PC-9 (cell line): ENCODE results near the gene HRH1. TPM values are rescaled to one million over a fixed set of nuclear protein-coding genes. Genes with fewer than 3 reads are reported as not detected.

Experiments used
- BruUV-seq: library from RNA; stranded (reverse); fragments of 400-500 nt; replicated peaks from 2 replicates; lab custom pipeline; 2021; lab: Mats Ljungman, UMichigan
- CTCF ChIA-PET: fragments of 300-600 bp; sonication (Branson Sonifier 250); formaldehyde crosslinking; loops from one replicate; lab custom pipeline; 2022; ENCODE audit warnings: antibody characterized with exemption; lab: Charles Lee
- POLR2A ChIA-PET: fragments of 300-600 bp; sonication (Branson Sonifier 250); formaldehyde crosslinking; loops from one replicate; lab custom pipeline; 2022; ENCODE audit warnings: antibody characterized with exemption; ENCODE audit not compliant: unreplicated experiment; lab: Charles Lee
- DNase-seq, 2 experiments: peaks; one replicate each; pipeline versions ENCODE4 v3.0.0 to v3.0.0-alpha.2; 2015 to 2022; ENCODE audit warnings: mixed read lengths in 1 of 2
- H2AFZ ChIP-seq: fragments of 200-600 bp; sonication (generic); 2 replicates; pipeline ENCODE4 v1.8.1; 2017; ENCODE audit warnings: antibody characterized with exemption
- H3F3A ChIP-seq: fragments of 200-600 bp; sonication (generic); 2 replicates; pipeline ENCODE4 v1.8.1; 2017; ENCODE audit warnings: antibody characterized with exemption, mild to moderate bottlenecking, low read depth; ENCODE audit not compliant: insufficient read depth
- H3K27ac ChIP-seq: fragments of 200-600 bp; sonication (generic); 2 replicates; pipeline ENCODE4 v1.6.1; 2016; ENCODE audit warnings: mixed run types
- H3K27me3 ChIP-seq: fragments of 200-600 bp; sonication (generic); 2 replicates; pipeline ENCODE4 v1.6.1; 2016; ENCODE audit warnings: low read depth, mixed run types; ENCODE audit not compliant: insufficient read depth
- H3K36me3 ChIP-seq: fragments of 200-600 bp; sonication (generic); 2 replicates; pipeline ENCODE4 v1.6.1; 2016; ENCODE audit warnings: low read depth, mixed run types
- H3K4me1 ChIP-seq: fragments of 200-600 bp; sonication (generic); replicated peaks from 2 replicates; pipeline ENCODE4 v1.6.1; 2016; ENCODE audit warnings: mixed run types; ENCODE audit not compliant: insufficient read depth
- H3K4me2 ChIP-seq: fragments of 200-600 bp; sonication (generic); 2 replicates; pipeline ENCODE4 v1.6.1; 2017; ENCODE audit warnings: mixed run types
- H3K4me3 ChIP-seq: fragments of 200-600 bp; sonication (generic); 2 replicates; pipeline ENCODE4 v1.6.1; 2016; ENCODE audit warnings: mixed run types
- H3K79me2 ChIP-seq: fragments of 200-600 bp; sonication (generic); 2 replicates; pipeline ENCODE4 v1.6.1; 2017; ENCODE audit warnings: low read depth, mixed run types
- H3K9me2 ChIP-seq: fragments of 200-600 bp; sonication (generic); 2 replicates; pipeline ENCODE4 v1.8.1; 2017; ENCODE audit warnings: mild to moderate bottlenecking; ENCODE audit not compliant: insufficient read depth
- H3K9me3 ChIP-seq: fragments of 200-600 bp; sonication (generic); 2 replicates; pipeline ENCODE4 v1.8.1; 2016; ENCODE audit warnings: low read depth; ENCODE audit not compliant: insufficient read depth
- H4K20me1 ChIP-seq: fragments of 200-600 bp; sonication (generic); 2 replicates; pipeline ENCODE4 v1.8.1; 2017; ENCODE audit not compliant: insufficient read depth
- CTCF ChIP-seq: fragments of 200-600 bp; sonication (generic); conservative IDR thresholded peaks from 2 replicates; pipeline ENCODE4 v1.6.1; 2017; ENCODE audit warnings: mixed run types, antibody characterized with exemption, mild to moderate bottlenecking, moderate library complexity
- EZH2 ChIP-seq: fragments of 200-600 bp; sonication (generic); IDR thresholded peaks from 2 replicates; pipeline ENCODE4 v1.8.0; 2017; ENCODE audit warnings: antibody characterized with exemption, low read depth
- intact Hi-C: fragments of 100-400 bp; cut with micrococcal nuclease; formaldehyde crosslinking; loops from one replicate; pipeline ENCODE4 v1.10.0; 2022; ENCODE audit not compliant: unreplicated experiment
- total RNA-seq: library from RNA; stranded (reverse); gene quantifications from 2 replicates; pipeline ENCODE4 v1.2.3, GENCODE V29; 2021

HRH1 gene
- total RNA-seq, 1 experiment from 2014 or later, result 9.2 TPM

GRCh38 chr3:11116336-11117059 is 37.8 kb upstream of the HRH1 start:
- intact Hi-C loops, result loop anchor here (2.0 kb wide), 1 partner anchor 18 kb away; no protein-coding TSS in a partner anchor
- H3K27ac ChIP-seq, result no peak overlapping the region
- BruUV-seq, result no TSS peak
- ChIA-PET CTCF (no interaction called here), POLR2A (no interaction called here)
- H2AFZ ChIP-seq, result no peak overlapping the region
- H3K4me1 ChIP-seq, result no peaks in the 10 kb centered on the region
- no peak overlapping the region for H3K4me2 ChIP-seq
- H3K4me3 ChIP-seq, result no peak overlapping the region
- no peaks in the 10 kb centered on the region for H3K36me3 ChIP-seq
- no peak for DNase-seq
- no peaks in the 10 kb centered on the region for H4K20me1 ChIP-seq
- H3K9me3 ChIP-seq, result no peaks in the 10 kb centered on the region
- no peaks in the 10 kb centered on the region for H3F3A ChIP-seq
- no peaks in the 10 kb centered on the region for H3K27me3 ChIP-seq
- H3K9me2 ChIP-seq, result no peaks in the 10 kb centered on the region
- no peak for TF ChIP-seq CTCF
- no peak for TF ChIP-seq EZH2
- H3K79me2 ChIP-seq, result no peaks in the 10 kb centered on the region

DNA sequence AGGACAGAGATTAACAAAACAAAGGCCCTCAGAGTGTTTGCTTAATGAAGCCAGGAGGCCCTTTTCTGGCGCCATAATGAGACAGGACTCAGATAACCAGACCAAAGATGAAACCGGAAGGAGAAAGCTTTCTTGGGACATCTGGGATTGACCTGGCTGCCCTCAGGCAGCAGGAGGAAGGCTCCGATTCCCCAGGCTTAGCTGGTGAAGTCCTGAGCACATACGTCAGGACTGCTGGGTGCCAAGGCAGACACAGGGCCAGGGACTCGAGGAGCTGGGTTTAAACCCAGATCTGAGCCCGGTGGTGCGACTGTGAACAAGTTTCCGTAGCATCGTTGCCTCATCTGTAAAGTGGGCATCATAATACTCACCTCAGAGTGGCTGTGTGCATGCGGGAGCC is 36.7 kb upstream of the HRH1 start:
- no peak overlapping the region for H3K4me3 ChIP-seq
- no peaks in the 10 kb centered on the region for H3K27me3 ChIP-seq
- TF ChIP-seq EZH2, result no peak
- TF ChIP-seq CTCF, result no peak
- no peak overlapping the region for H3K27ac ChIP-seq
- H3K4me2 ChIP-seq, result no peak overlapping the region
- DNase-seq, result no peak
- no peaks in the 10 kb centered on the region for H3K79me2 ChIP-seq
- no peaks in the 10 kb centered on the region for H3F3A ChIP-seq
- H3K9me2 ChIP-seq, result no peaks in the 10 kb centered on the region
- no peaks in the 10 kb centered on the region for H3K4me1 ChIP-seq
- no peaks in the 10 kb centered on the region for H3K36me3 ChIP-seq
- CTCF ChIA-PET, result no interaction called here
- H3K9me3 ChIP-seq, result peaks cover under 1% of the 10 kb centered on the region; the same call in 1 of the 2 replicates
- POLR2A ChIA-PET, result no interaction called here
- intact Hi-C loops, result loop anchor here (2.0 kb wide), 1 partner anchor 19 kb away; no protein-coding TSS in a partner anchor
- no TSS peak for BruUV-seq
- H4K20me1 ChIP-seq, result no peaks in the 10 kb centered on the region
- no peak overlapping the region for H2AFZ ChIP-seq

DNA sequence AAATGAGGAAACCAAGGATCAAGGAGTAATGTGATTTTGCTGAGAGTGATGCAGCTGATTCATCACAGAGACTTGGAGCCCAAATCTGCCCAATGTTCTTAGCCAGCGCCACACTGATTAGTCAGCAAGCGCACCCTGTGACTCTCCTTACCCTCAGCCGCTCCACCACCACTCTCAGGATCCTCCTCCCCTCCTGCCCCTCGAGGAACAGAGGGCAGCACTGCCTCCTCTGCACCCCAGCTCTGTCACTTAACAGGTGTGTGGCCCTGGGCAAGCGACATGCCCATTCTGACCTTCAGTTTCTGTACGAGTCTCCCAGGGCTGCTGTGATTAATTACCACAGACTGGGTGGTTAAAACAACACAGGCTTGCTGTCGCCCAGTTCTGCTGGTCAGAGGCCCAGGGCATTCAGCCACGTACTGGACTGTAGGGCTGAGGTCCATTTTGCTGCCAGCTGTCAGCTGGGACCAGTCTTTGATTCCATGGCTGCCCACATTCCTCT is 36.1 kb upstream of the HRH1 start:
- POLR2A ChIA-PET, result no interaction called here

More for the DNA sequence above, 36.1 kb upstream of the HRH1 start:
- no peak for TF ChIP-seq CTCF
- TF ChIP-seq EZH2, result no peak
- intact Hi-C loops, result no loop called here
- Histone ChIP-seq H3F3A (no peaks in the 10 kb centered on the region), H3K4me1 (no peaks in the 10 kb centered on the region), H3K9me2 (no peaks in the 10 kb centered on the region), H3K4me3 (no peak overlapping the region), H2AFZ (no peak overlapping the region), H3K9me3 (peaks cover 6% of the 10 kb centered on the region; the same call in 1 of the 2 replicates), H3K4me2 (no peak overlapping the region), H3K36me3 (no peaks in the 10 kb centered on the region), H4K20me1 (no peaks in the 10 kb centered on the region), H3K27me3 (no peaks in the 10 kb centered on the region), H3K79me2 (no peaks in the 10 kb centered on the region), H3K27ac (no peak overlapping the region)
- no TSS peak for BruUV-seq
- no peak for DNase-seq
- CTCF ChIA-PET, result no interaction called here
